C4-2B (cell line): ENCODE measurements around the gene ADAP1.
A peak's percentile ranks its signal among the peaks of the same experiment; 100 is the strongest.

Experiments
- H3K27ac ChIP-seq: fragments of 450-650 bp; 2 replicates; pipeline ENCODE4 v1.5.1; 2017
- ZFX ChIP-seq: fragments of 450-650 bp; IDR thresholded peaks from 2 replicates; pipeline ENCODE4 v1.6.1; 2017
- TF ChIP-seq, protein P1 (sequence below): fragments of 450-650 bp; conservative IDR thresholded peaks from 2 replicates; pipeline ENCODE4 v1.5.1; 2017; ENCODE audit warnings: mild to moderate bottlenecking

ADAP1 gene

DNA sequence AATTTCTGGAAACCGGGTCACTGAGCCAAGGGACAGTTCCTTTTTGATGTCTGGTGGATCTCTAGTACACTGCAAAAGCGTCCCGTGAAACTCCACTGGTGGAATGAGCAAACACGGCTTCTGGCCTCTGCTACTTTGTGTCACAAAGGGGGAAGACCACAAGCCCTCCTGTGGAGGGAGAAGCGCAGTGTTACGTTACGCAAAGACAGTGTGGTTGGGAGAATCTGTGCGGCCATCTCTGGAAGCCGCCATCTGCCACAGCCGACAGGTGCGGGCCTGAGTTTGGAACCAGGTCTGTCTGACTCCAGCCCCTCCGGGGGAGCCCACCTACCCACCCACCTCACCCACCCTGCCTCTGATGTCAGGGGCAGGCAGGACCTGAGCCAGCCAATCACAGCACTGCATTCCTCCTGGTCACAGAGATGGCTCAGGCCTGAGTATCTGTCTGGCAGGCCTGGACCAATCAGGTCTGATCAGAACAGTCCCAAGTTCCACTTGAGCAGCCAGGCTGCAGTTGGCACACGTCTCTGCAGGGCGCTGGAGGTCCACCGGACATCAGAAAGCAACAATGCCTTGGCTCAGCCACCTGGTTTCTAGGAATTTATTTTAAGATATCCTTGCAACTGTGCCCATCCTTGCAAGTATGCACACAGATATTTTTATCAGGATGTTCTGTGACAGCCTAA, 25.5 kb upstream of the ADAP1 start:
- no peak for TF ChIP-seq ZFX
- TF ChIP-seq, protein P1, sequence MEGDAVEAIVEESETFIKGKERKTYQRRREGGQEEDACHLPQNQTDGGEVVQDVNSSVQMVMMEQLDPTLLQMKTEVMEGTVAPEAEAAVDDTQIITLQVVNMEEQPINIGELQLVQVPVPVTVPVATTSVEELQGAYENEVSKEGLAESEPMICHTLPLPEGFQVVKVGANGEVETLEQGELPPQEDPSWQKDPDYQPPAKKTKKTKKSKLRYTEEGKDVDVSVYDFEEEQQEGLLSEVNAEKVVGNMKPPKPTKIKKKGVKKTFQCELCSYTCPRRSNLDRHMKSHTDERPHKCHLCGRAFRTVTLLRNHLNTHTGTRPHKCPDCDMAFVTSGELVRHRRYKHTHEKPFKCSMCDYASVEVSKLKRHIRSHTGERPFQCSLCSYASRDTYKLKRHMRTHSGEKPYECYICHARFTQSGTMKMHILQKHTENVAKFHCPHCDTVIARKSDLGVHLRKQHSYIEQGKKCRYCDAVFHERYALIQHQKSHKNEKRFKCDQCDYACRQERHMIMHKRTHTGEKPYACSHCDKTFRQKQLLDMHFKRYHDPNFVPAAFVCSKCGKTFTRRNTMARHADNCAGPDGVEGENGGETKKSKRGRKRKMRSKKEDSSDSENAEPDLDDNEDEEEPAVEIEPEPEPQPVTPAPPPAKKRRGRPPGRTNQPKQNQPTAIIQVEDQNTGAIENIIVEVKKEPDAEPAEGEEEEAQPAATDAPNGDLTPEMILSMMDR: no peak
- no peak overlapping the region for H3K27ac ChIP-seq

- TF ChIP-seq, protein P1: no peak
- no peak for TF ChIP-seq ZFX
- H3K27ac ChIP-seq: no peak overlapping the region
Measured at GRCh38 chr7:979151-979550, 24.7 kb upstream of the ADAP1 start.

DNA sequence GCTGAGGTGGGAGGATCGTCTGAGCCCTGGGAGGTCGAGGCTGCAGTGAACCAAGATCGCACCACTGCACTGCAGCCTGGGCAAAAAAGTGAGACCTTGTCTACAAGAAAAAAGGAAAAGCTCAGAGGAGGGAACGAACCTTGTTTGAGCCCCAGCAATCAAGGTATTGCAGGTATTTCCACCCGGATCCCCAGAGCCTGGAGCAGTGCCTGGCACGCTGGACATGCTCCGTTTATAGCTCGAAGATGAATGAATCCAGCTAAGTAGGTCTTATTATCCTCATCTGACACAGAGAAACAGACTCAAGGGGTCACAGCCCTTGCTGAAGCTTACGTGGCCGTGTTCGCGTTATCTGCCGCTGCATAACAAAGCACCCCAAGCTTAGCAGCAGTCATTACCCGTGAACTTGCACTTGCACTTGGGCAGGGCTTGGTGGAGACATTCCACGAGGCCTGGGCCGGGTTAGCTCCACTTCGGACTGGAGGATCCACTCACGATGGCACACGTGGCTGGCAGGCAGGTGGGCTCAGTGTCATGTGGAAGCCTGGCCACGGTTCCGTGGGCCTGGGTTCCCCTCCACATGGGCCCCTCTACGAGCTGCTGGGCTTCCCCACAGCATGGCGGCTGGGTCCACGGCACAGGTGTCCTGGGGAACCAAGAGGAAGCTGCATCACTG, 24.1 kb upstream of the ADAP1 start:
- TF ChIP-seq, protein P1: no peak
- TF ChIP-seq ZFX: no peak
- H3K27ac ChIP-seq: no peak overlapping the region

DNA sequence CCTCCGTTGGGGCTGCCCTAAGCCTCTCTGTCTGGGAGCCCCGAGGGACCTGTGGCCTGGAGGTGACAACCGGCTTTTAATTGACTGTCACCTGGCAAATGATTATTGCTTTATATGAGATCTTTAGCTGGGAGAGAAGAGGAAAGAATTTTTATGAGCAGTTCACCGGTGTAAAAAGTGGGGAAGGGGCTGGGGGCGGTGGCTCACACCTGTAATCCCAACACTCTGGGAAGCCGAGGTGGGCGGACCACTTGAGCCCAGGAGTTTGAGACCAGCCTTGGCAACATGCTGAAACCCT, 23.5 kb upstream of the ADAP1 start:
- no peak overlapping the region for H3K27ac ChIP-seq
- TF ChIP-seq, protein P1: no peak
- TF ChIP-seq ZFX: no peak

- H3K27ac ChIP-seq: no peak overlapping the region
- TF ChIP-seq, protein P1: no peak
- no peak for TF ChIP-seq ZFX
Measured at GRCh38 chr7:977326-978048, 23.0 kb upstream of the ADAP1 start.

- no peak overlapping the region for H3K27ac ChIP-seq
- no peak for TF ChIP-seq ZFX
- TF ChIP-seq, protein P1: no peak
Measured at GRCh38 chr7:976901-977325, 22.4 kb upstream of the ADAP1 start.

DNA sequence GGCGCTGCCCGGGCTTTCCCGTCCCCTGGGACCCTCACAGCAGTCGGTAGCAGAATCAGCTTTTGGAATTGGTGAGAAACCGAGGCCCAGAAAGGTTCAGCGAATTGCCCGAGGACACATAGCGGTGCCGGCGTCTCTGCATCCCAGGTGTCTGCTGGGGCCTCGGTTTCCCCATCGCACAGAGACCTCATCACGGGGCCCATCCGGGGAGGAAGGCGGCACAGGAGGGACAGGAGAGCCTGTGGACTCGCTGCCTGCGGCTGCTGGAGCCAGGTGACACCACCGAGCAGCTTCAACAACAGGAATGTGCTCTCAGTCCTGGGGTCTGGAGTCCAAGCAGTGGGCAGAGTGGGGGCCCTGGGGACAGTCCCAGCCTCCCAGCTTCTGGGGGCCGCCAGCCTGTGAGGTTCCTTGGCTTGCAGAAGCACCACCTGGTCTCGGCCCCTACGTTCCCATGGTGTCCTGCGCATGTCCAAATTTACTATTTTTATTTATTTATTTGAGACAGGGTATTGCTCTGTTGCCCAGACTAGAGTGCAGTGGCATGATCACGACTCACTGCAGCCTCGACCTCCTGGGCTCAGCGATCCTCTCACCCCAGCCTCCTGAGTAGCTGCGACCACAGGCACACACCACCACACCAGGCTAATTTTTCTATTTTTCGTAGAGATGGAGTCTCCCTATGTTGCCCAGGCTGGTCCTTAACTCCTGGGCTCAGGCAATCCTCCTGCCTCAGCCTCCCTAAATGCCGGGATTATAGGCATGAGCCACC, 21.4 kb upstream of the ADAP1 start:
- TF ChIP-seq ZFX: no peak
- TF ChIP-seq, protein P1: no peak
- H3K27ac ChIP-seq: peak overlapping the region; percentile 96
